Upper lobe of right lung (tissue), 1 donor: ENCODE measurements around the gene NTPCR. TPM values are rescaled to one million over a fixed set of nuclear protein-coding genes. Genes with fewer than 3 reads are reported as not detected.

ENCODE experiments used
- ATAC-seq: fragments of 200-7000 bp; cut with Tn5 transposase; one replicate; pipeline ENCODE4 v1.9.1; 2020; ENCODE audit warnings: mild to moderate bottlenecking, moderate library complexity
- DNase-seq: peaks from one replicate; pipeline ENCODE4 v3.0.0-alpha.2; 2020
- H3K27ac ChIP-seq: fragments of 200-600 bp; one replicate; pipeline ENCODE4 v1.8.0; 2022
- H3K27me3 ChIP-seq: fragments of 200-600 bp; one replicate; pipeline ENCODE4 v1.8.0; 2022; ENCODE audit warnings: mild to moderate bottlenecking
- H3K36me3 ChIP-seq: fragments of 200-600 bp; one replicate; pipeline ENCODE4 v1.8.0; 2022
- H3K4me1 ChIP-seq: fragments of 200-600 bp; one replicate; pipeline ENCODE4 v1.8.0; 2022
- H3K4me3 ChIP-seq: fragments of 200-600 bp; one replicate; pipeline ENCODE4 v1.8.0; 2022; ENCODE audit warnings: mild to moderate bottlenecking
- H3K9me3 ChIP-seq: fragments of 200-600 bp; one replicate; pipeline ENCODE4 v1.8.0; 2022
- intact Hi-C: fragments of 100-400 bp; cut with DNase I; formaldehyde crosslinking; loops from one replicate; pipeline ENCODE4 v1.11.0; 2022
- total RNA-seq: library from RNA; stranded (reverse); fragmentation: NEBNext Ultra II Directional; extraction: Animal tissue kit (Norgen Biotek cat#: 25700); gene quantifications from one replicate; pipeline ENCODE4 v1.2.1, GENCODE V29; 2021
- TF ChIP-seq, protein P1 (sequence below): fragments of 200-600 bp; IDR thresholded peaks from one replicate; pipeline ENCODE4 v1.8.0; 2022; ENCODE audit warnings: antibody characterized with exemption
- donor health status: DM: no; HTN: yes; CAD: no; lungs with severe emphysema.

The NTPCR gene
- total RNA-seq, 1 donor from 2014 or later = 28.7 TPM

DNA sequence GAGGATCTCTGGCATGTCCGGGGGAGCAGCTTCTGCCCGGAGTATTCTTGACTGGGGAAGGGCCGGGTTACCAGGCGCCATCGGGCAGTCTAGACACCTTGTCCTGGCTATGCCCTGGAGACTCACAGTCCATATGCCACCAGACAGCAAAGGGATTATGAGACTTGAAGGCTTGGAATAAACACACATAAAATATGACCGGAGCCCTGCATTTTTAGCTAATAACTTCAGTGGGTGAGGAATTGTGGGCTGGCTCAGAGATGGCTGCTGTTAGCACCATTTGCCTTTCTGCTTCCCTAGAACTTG, 15.5 kb downstream of the NTPCR start:
- intact Hi-C loops = no loop called here
- H3K4me1 ChIP-seq = peaks cover 19% of the 10 kb centered on the region
- peak overlapping the region; percentile 0 for H3K27ac ChIP-seq
- no peak for DNase-seq
- peaks cover 15% of the 10 kb centered on the region for H3K36me3 ChIP-seq
- no peak for ATAC-seq
- H3K27me3 ChIP-seq = no peaks in the 10 kb centered on the region
- no peak overlapping the region for H3K4me3 ChIP-seq
- TF ChIP-seq, protein P1, sequence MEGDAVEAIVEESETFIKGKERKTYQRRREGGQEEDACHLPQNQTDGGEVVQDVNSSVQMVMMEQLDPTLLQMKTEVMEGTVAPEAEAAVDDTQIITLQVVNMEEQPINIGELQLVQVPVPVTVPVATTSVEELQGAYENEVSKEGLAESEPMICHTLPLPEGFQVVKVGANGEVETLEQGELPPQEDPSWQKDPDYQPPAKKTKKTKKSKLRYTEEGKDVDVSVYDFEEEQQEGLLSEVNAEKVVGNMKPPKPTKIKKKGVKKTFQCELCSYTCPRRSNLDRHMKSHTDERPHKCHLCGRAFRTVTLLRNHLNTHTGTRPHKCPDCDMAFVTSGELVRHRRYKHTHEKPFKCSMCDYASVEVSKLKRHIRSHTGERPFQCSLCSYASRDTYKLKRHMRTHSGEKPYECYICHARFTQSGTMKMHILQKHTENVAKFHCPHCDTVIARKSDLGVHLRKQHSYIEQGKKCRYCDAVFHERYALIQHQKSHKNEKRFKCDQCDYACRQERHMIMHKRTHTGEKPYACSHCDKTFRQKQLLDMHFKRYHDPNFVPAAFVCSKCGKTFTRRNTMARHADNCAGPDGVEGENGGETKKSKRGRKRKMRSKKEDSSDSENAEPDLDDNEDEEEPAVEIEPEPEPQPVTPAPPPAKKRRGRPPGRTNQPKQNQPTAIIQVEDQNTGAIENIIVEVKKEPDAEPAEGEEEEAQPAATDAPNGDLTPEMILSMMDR = no peak
- H3K9me3 ChIP-seq = no peaks in the 10 kb centered on the region

DNA sequence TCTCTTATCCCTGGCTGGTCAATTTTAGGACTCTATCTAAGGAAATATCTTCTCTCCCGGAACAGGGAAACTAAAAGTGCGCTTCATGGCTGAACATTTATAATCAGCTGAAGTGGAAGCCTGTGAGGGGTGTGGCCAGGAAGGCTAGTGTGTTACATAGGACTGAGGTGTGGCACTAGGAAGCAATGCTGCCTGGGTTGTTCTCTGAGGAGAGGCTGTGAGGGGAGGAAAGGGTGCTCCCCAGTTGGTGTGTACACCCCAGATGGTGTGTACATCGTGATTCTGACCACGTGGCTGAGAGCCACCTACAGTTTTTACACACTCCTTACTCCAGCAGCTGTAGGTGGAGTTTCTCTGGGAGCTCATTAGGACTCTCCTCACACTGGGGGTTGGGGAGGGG, 16.3 kb downstream of the NTPCR start:
- intact Hi-C loops = no loop called here
- Histone ChIP-seq H3K36me3 (peaks cover 23% of the 10 kb centered on the region), H3K27ac (peak overlapping the region; percentile 39), H3K9me3 (no peaks in the 10 kb centered on the region), H3K4me3 (no peak overlapping the region), H3K27me3 (no peaks in the 10 kb centered on the region), H3K4me1 (peaks cover 19% of the 10 kb centered on the region)
- TF ChIP-seq, protein P1 = no peak
- DNase-seq (no peak), ATAC-seq (peak; percentile 90)

DNA sequence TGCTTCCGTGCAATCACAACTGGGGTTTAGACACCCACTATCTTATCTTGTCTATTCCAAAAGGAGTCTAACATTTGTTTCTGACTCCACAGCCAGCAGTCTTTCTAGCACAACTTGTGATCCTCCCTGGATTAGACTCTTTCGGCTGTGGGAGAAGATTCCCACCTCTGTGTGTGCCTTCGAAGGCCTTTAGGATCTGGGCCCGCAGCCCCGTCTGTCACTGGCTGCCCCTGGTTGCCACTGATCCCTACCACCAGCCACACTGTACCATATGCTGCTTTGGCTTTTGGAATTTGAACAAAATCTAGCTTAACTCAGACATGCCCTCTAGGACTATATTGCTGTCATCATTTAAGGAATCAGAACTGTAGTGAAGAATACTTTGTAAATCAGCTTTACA, 18.0 kb downstream of the NTPCR start:
- H3K4me3 ChIP-seq = no peak overlapping the region
- H3K4me1 ChIP-seq = peaks cover 6% of the 10 kb centered on the region
- TF ChIP-seq, protein P1 = no peak
- no peak overlapping the region for H3K27ac ChIP-seq
- H3K27me3 ChIP-seq = no peaks in the 10 kb centered on the region
- ATAC-seq = no peak
- no peak for DNase-seq
- H3K36me3 ChIP-seq = peaks cover 27% of the 10 kb centered on the region
- no peaks in the 10 kb centered on the region for H3K9me3 ChIP-seq
- intact Hi-C loops = no loop called here

DNA sequence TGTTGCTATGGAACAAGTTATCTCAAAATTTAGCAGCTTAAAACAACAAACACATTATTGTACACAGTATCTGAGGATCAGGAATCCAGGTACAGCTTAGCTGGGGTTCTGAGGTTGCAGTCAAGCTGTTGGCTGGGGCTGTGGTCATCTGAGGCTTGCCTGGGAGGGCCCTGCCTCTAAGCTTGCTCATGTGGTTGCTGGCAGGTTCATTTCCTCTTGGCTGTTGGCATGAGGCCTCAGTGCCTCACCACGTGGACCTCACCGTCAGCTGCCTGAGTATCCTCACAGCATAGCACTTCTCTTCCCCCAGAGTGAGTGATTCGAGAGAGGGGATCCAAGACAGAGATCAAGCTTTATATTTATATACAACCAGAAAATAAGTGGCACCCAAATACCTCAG, 18.6 kb downstream of the NTPCR start:
- Histone ChIP-seq H3K9me3 (peaks cover 4% of the 10 kb centered on the region), H3K4me3 (no peak overlapping the region), H3K36me3 (peaks cover 27% of the 10 kb centered on the region), H3K27ac (no peak overlapping the region), H3K4me1 (peaks cover 2% of the 10 kb centered on the region), H3K27me3 (no peaks in the 10 kb centered on the region)
- TF ChIP-seq, protein P1 = no peak
- ATAC-seq = peak; percentile 74
- intact Hi-C loops = no loop called here
- DNase-seq = no peak

DNA sequence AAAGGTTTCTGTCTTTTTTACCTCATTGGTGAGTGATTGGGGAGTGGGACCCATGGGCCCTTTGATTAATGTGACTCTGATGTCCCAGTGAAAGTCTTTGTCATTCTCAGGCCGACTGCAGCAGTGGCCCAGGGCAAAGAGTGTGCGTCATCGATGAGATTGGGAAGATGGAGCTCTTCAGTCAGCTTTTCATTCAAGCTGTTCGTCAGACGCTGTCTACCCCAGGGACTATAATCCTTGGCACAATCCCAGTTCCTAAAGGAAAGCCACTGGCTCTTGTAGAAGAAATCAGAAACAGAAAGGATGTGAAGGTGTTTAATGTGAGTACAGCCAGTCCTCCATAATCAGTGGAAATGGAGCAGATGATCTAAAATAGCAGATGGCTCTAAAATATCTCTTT, 19.4 kb downstream of the NTPCR start:
- Histone ChIP-seq H3K9me3 (peaks cover 4% of the 10 kb centered on the region), H3K27ac (no peak overlapping the region), H3K36me3 (peaks cover 27% of the 10 kb centered on the region), H3K27me3 (no peaks in the 10 kb centered on the region), H3K4me3 (no peak overlapping the region), H3K4me1 (no peaks in the 10 kb centered on the region)
- intact Hi-C loops = no loop called here
- TF ChIP-seq, protein P1 = no peak
- no peak for ATAC-seq
- DNase-seq = no peak

DNA sequence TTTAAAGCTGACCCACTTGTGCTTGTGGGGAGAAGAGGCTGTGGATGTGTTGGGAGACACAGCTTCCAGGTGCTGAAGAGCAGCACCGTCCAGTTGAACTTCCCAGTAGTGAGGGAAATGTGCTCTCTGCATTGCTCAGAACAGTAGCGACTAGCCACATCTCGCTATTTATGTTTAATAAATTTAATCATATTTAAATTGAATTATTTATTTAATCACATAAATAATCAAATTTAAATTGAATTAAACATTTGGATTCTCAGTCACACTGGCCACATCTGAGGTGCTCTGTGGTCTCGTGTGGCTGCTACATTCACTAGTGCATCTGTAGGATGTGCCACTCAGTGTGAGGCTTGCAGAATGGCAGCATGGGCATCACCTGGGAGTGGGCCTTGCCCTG, 20.1 kb downstream of the NTPCR start:
- Histone ChIP-seq H3K27ac (no peak overlapping the region), H3K4me3 (no peak overlapping the region), H3K4me1 (peaks cover 3% of the 10 kb centered on the region), H3K27me3 (no peaks in the 10 kb centered on the region), H3K36me3 (peaks cover 27% of the 10 kb centered on the region), H3K9me3 (peaks cover 4% of the 10 kb centered on the region)
- ATAC-seq (no peak), DNase-seq (no peak)
- TF ChIP-seq, protein P1 = no peak
- intact Hi-C loops = no loop called here
